Left ventricle myocardium inferior (tissue), 1 donor: ENCODE measurements around the gene GNG5. TPM values are rescaled to one million over a fixed set of nuclear protein-coding genes. Genes with fewer than 3 reads are reported as not detected.

Experiments used
- DNase-seq: peaks from one replicate; pipeline ENCODE4 v3.0.0-alpha.2; 2020
- H3K27ac ChIP-seq: fragments of 200-600 bp; replicated peaks from 2 replicates; pipeline ENCODE4 v1.8.0; 2021
- H3K27me3 ChIP-seq: fragments of 200-600 bp; 2 replicates; pipeline ENCODE4 v1.8.0; 2021; ENCODE audit warnings: low read depth
- H3K36me3 ChIP-seq: fragments of 200-600 bp; 2 replicates; pipeline ENCODE4 v1.8.0; 2021
- H3K4me1 ChIP-seq: fragments of 200-600 bp; 2 replicates; pipeline ENCODE4 v1.8.0; 2021
- H3K4me3 ChIP-seq: fragments of 200-600 bp; 2 replicates; pipeline ENCODE4 v1.8.0; 2021; ENCODE audit warnings: mild to moderate bottlenecking, moderate library complexity
- H3K9me3 ChIP-seq: fragments of 200-600 bp; replicated peaks from 2 replicates; pipeline ENCODE4 v1.8.0; 2021
- intact Hi-C: fragments of 100-400 bp; cut with micrococcal nuclease; formaldehyde crosslinking; loops from one replicate; pipeline ENCODE4 v1.11.0; 2022
- long read RNA-seq: library from polyadenylated mRNA; unstranded; transcript quantifications from one replicate; pipeline ENCODE4 v2.0.0, GENCODE V29; 2021
- total RNA-seq: library from RNA; stranded (reverse); fragmentation: NEBNext Ultra II Directional; extraction: Animal tissue kit (Norgen Biotek cat#: 25700); gene quantifications from one replicate; pipeline ENCODE4 v1.2.1, GENCODE V29; 2021
- TF ChIP-seq, protein P1 (sequence below): fragments of 200-600 bp; IDR thresholded peaks from 2 replicates; pipeline ENCODE4 v1.8.0; 2021; ENCODE audit warnings: antibody characterized with exemption, mild to moderate bottlenecking, borderline replicate concordance
- donor health status: DM: no; HTN: yes; CAD: no; lungs with severe emphysema.

Gene GNG5
- total RNA-seq = 170 TPM
- long read RNA-seq, transcript GNG5-201 (3 exons, 920 nt) = major isoform, 189 of 193 reads
- long read RNA-seq, partial matches to known transcripts = 2 of 193 reads
- long read RNA-seq, other reads (novel, unspliced or antisense) = 0 of 193 reads

- peak within 1 kb of the TSS; percentile 98 for H3K27ac ChIP-seq
- peak within 1 kb of the TSS; percentile 84 for H3K4me3 ChIP-seq
- H3K4me1 ChIP-seq = peaks cover 57% of the 10 kb centered on the region
- H3K27me3 ChIP-seq = no peaks in the 10 kb centered on the region
- peaks cover 12% of the 10 kb centered on the region for H3K36me3 ChIP-seq
- TF ChIP-seq, protein P1, sequence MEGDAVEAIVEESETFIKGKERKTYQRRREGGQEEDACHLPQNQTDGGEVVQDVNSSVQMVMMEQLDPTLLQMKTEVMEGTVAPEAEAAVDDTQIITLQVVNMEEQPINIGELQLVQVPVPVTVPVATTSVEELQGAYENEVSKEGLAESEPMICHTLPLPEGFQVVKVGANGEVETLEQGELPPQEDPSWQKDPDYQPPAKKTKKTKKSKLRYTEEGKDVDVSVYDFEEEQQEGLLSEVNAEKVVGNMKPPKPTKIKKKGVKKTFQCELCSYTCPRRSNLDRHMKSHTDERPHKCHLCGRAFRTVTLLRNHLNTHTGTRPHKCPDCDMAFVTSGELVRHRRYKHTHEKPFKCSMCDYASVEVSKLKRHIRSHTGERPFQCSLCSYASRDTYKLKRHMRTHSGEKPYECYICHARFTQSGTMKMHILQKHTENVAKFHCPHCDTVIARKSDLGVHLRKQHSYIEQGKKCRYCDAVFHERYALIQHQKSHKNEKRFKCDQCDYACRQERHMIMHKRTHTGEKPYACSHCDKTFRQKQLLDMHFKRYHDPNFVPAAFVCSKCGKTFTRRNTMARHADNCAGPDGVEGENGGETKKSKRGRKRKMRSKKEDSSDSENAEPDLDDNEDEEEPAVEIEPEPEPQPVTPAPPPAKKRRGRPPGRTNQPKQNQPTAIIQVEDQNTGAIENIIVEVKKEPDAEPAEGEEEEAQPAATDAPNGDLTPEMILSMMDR = no peak
- intact Hi-C loops = no loop called here
- H3K9me3 ChIP-seq = peaks cover 16% of the 10 kb centered on the region
- DNase-seq = peak; percentile 99
These were observed at the start of gene GNG5, which contains the start of gene SPATA1 for GRCh38 chr1:84506002-84506728. TSS of gene GNG5 (minus strand) at chr1:84506581. CDS start at chr1:84506091, 490 bp downstream. TSS of gene SPATA1 (plus strand) at chr1:84506386. CDS start at chr1:84516360, 9,974 bp downstream.

DNA sequence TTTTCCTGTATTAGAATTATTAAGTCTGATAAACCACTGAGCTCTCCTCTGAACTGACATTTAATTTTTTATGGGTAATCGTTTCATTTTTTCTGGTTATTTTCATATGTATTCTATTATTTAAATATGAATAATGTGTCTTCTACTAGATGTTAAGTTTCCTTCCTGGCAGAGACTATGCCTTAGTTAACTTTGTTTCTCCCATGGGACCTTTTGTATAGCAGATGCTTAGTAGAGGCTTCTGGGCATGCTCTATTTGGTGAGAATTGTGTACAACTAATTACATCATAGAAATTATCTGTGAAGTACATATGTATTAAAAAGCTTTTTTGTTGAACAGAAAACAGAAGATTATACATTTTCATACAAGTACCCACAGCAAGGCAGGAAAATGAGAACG, 44.4 kb upstream of the GNG5 start:
- no peaks in the 10 kb centered on the region for H3K9me3 ChIP-seq
- TF ChIP-seq, protein P1 = no peak
- H3K36me3 ChIP-seq = peaks cover 26% of the 10 kb centered on the region
- no peaks in the 10 kb centered on the region for H3K4me1 ChIP-seq
- DNase-seq = no peak
- H3K27me3 ChIP-seq = no peaks in the 10 kb centered on the region
- no peak overlapping the region for H3K4me3 ChIP-seq
- intact Hi-C loops = no loop called here
- no peak overlapping the region for H3K27ac ChIP-seq

DNA sequence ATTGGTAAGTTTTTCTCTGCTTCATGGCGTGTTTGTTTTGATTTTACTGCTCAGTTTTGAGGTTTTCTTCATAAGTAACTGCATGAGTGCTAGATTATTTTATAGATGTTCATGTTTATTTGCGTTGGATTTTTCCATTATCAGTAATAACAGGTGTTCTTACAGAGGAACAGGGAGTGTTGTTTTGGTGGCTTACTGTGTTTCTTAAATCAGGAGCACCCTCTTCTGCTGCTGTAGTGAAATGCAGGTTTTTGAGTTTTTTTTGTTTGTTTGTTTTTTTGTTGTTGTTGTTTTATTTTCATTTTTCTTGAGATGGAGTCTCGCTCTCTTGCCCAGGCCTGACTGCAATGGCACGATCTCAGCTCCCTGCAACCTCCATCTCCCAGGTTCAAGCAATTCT, 35.3 kb upstream of the GNG5 start:
- TF ChIP-seq, protein P1 = peak; percentile 33
- H3K27me3 ChIP-seq = no peaks in the 10 kb centered on the region
- no peaks in the 10 kb centered on the region for H3K4me1 ChIP-seq
- no peak overlapping the region for H3K4me3 ChIP-seq
- no peak overlapping the region for H3K27ac ChIP-seq
- H3K36me3 ChIP-seq = peaks cover 12% of the 10 kb centered on the region
- H3K9me3 ChIP-seq = no peaks in the 10 kb centered on the region
- intact Hi-C loops = no loop called here
- DNase-seq = no peak

DNA sequence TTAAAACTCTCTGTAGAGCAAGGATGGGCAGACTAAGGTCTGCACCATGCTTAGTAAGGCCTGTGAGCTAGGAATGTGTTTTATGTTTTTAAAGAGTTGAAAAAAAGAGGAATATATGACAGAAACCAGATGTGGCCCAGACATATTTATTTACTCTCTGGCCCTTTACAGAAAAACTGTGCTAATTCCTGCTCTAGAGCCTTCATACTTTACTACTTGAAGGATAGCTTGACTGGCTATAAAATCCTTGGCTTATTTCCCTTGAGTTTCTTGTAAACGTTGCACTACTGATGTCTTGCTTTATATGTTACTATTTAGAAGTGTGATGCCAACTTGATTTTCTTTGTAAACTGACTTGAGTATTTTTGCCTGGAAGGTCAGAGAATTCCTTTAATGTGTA, 34.4 kb upstream of the GNG5 start:
- Histone ChIP-seq H3K36me3 (peaks cover 12% of the 10 kb centered on the region), H3K4me1 (no peaks in the 10 kb centered on the region), H3K27me3 (no peaks in the 10 kb centered on the region), H3K4me3 (no peak overlapping the region), H3K27ac (no peak overlapping the region), H3K9me3 (no peaks in the 10 kb centered on the region)
- intact Hi-C loops = no loop called here
- TF ChIP-seq, protein P1 = no peak
- no peak for DNase-seq

DNA sequence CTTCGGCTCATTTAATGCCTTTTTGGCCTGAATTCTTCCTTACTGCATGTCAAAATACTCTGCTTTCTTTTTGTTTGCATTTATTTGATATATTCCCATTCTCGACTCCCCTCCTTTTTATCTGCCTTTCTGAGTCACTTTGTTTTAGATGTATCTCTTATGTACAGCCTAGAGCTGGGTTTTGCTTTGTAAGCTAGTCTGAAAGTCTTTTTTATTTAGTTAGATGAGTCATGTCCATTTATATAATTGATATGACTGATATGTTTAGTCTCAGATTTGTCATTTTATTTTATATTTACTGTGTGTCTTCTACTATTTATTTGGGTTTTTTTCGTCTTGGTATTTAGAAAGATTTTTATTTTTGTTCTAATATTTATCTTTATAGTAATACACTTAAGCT, 33.6 kb upstream of the GNG5 start:
- H3K4me3 ChIP-seq = no peak overlapping the region
- no peak for DNase-seq
- intact Hi-C loops = no loop called here
- no peaks in the 10 kb centered on the region for H3K9me3 ChIP-seq
- H3K36me3 ChIP-seq = peaks cover 12% of the 10 kb centered on the region
- no peaks in the 10 kb centered on the region for H3K4me1 ChIP-seq
- no peak overlapping the region for H3K27ac ChIP-seq
- no peaks in the 10 kb centered on the region for H3K27me3 ChIP-seq
- TF ChIP-seq, protein P1 = no peak
